Stomach (tissue), 19 donors: Measurements from ENCODE around the gene SERPINF2. TPM values are rescaled to one million over a fixed set of nuclear protein-coding genes. Genes with fewer than 3 reads are reported as not detected.
"Not testable (repeated sequence)": the region's sequence is repeated elsewhere in the genome, so short reads cannot be mapped to it uniquely, and the experiment has no call there.

Experiments used
- DNase-seq, 2 donors: peaks; one replicate each; pipeline versions ENCODE4 v3.0.0 to v3.0.0-alpha.2; 2013 to 2019
- H3K27ac ChIP-seq, 5 donors: fragments of 200-600 bp in 4 of 5; sonication (generic) in 4 of 5; one replicate each; pipeline ENCODE4 v1.5.1; 2013 to 2019; ENCODE audit warnings: mild to moderate bottlenecking in 1 of 5, moderate library complexity in 1 of 5
- H3K27me3 ChIP-seq, 3 donors: fragments of 200-600 bp; sonication (generic); one replicate each; pipeline ENCODE4 v1.5.1; 2017 to 2019; ENCODE audit warnings: mixed run types in 1 of 3
- H3K36me3 ChIP-seq, 4 donors: fragments of 200-600 bp; sonication (generic); 1 replicate in 3 of 4; 2 replicates in 1 of 4; pipeline ENCODE4 v1.5.1; 2016 to 2019
- H3K4me1 ChIP-seq, 4 donors: fragments of 200-600 bp; sonication (generic); one replicate each; pipeline ENCODE4 v1.5.1; 2016 to 2019
- H3K4me3 ChIP-seq, 4 donors: fragments of 200-600 bp; sonication (generic) in 3 of 4; one replicate each; pipeline ENCODE4 v1.5.1; 2016 to 2019; ENCODE audit warnings: mild to moderate bottlenecking in 1 of 4
- H3K9me3 ChIP-seq, 4 donors: fragments of 200-600 bp; sonication (generic); one replicate each; pipeline ENCODE4 v1.5.1; 2016 to 2019
- EP300 ChIP-seq: sonication (generic); formaldehyde crosslinking; IDR thresholded peaks from one replicate; pipeline ENCODE4 v1.6.1; 2017; ENCODE audit warnings: antibody characterized with exemption
- POLR2A ChIP-seq, 4 donors: fragments of 450-650 bp; IDR thresholded peaks; one replicate each; pipeline ENCODE4 v1.6.1; 2016; ENCODE audit warnings: antibody characterized with exemption in 4 of 4, control low read depth in 2 of 4, mild to moderate bottlenecking in 1 of 4, moderate library complexity in 1 of 4
- POLR2AphosphoS5 ChIP-seq, 3 donors: sonication (generic); formaldehyde crosslinking; IDR thresholded peaks; one replicate each; pipeline ENCODE4 v1.6.1; 2016; ENCODE audit warnings: antibody characterized with exemption in 3 of 3
- WGBS, 5 donors: extraction: QIAGEN DNeasy Blood & Tissue Kit in 3 of 5; methylation state at CpG; one replicate each; pipeline versions ENCODE4 v1.1.5 to v1.1.7; 2013 to 2018; 5-methylcytosine and 5-hydroxymethylcytosine counted together
- intact Hi-C: fragments of 100-400 bp; cut with DNase I; formaldehyde crosslinking; loops from one replicate; pipeline ENCODE4 v1.15.1; 2023; ENCODE audit warnings: low total_unique reads
- long read RNA-seq, 10 donors: transcript quantifications; one replicate each; lab custom pipeline, GENCODE V29; 2026
- polyA plus RNA-seq, 3 donors: library from polyadenylated mRNA; stranded (reverse); fragments of 200-250 nt; gene quantifications; one replicate each; pipeline ENCODE4 v1.2.3, GENCODE V29; 2013
- total RNA-seq, 5 donors: library from RNA; depleted of rRNA; stranded (reverse); fragments of >200 nt; gene quantifications; one replicate each; pipeline versions ENCODE4 v1.1.0 to v1.2.3, GENCODE V29; 2014 to 2016
- TF ChIP-seq, protein P1 (sequence below), 7 experiments: fragments of 450-650 bp in 4 of 7; fragments of 200-600 bp in 3 of 7; sonication (generic) in 3 of 7; IDR thresholded peaks; one replicate each; pipeline ENCODE4 v1.5.1; 2016 to 2019; ENCODE audit warnings: antibody characterized with exemption in 7 of 7, control low read depth in 2 of 7, mild to moderate bottlenecking in 1 of 7
- donor health status: healthy with polysubstance abuse.
- donor health status: Bipolar disorder and iron deficiency.
- donor health status: healthy.

The SERPINF2 gene
- total RNA-seq (1 to 10 TPM in 2 of 5 donors, under 1 TPM in 3; 0.45 to 4.1 (median 0.87) TPM), polyA plus RNA-seq (1 to 10 TPM in 2 of 3 donors, under 1 TPM in 1; 0.92 to 5.2 (median 1.9) TPM)
- long read RNA-seq, donor 1 = 0 reads
- long read RNA-seq, donor 2 = 0 reads
- long read RNA-seq, donor 3 = 0 reads
- long read RNA-seq, donor 4 = 0 reads
- long read RNA-seq, donor 5 = 0 reads
- long read RNA-seq, donor 6 = 0 reads
- long read RNA-seq, donor 7, partial matches to known transcripts = 0 of 1 reads
- long read RNA-seq, donor 7, other reads (novel, unspliced or antisense) = 0 of 1 reads
- long read RNA-seq, donor 8 = 0 reads
- long read RNA-seq, donor 9, partial matches to known transcripts = 0 of 1 reads
- long read RNA-seq, donor 9, other reads (novel, unspliced or antisense) = 0 of 1 reads
- long read RNA-seq, donor 10 = 0 reads

DNA sequence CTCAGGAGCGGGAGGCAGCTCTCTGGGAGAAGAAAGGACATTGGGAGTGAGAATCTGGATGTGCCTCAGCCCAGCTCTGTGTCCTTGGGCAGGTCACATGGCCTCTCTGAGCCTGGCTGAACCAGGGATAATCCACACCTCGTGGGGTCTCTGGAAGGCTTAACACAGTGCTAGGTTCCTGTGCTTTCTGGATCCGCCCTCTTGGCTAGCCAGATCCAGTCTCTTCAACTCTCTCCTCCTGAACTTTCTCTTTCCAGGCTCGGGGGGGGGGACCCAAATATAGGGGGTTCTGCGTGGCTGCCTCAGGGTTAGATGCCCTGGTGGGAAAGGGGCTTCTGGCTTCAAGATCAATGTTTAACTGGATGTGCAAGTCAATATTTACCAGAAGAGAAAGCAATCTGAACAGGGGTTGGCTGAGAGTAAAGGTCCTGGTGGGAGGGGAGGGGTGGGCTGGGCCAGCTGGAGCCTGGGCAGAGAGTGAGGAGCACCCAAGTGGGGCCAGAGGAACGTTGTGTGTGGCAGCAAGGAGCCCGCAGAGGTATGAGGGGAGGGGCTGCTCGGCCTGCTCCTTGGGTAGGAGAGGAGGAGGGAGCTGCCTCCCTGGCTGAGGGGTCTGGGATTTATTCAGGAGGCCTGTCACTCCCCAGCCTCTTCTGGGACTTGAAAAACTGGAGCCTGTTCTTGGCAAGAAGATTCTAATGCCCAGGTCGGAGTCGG, at the start of gene SERPINF2:
Gene SERPINF2 (plus strand): TSS at position 501 of the 717 bp plus-strand sequence. CDS start 2,125 bp downstream, outside the sequence.
- TF ChIP-seq POLR2AphosphoS5 (IDR thresholded peaks at IDR 0.05) (no peak), EP300 (no peak), POLR2A (IDR thresholded peaks at IDR 0.05) (no peak)
- TF ChIP-seq, protein P1, sequence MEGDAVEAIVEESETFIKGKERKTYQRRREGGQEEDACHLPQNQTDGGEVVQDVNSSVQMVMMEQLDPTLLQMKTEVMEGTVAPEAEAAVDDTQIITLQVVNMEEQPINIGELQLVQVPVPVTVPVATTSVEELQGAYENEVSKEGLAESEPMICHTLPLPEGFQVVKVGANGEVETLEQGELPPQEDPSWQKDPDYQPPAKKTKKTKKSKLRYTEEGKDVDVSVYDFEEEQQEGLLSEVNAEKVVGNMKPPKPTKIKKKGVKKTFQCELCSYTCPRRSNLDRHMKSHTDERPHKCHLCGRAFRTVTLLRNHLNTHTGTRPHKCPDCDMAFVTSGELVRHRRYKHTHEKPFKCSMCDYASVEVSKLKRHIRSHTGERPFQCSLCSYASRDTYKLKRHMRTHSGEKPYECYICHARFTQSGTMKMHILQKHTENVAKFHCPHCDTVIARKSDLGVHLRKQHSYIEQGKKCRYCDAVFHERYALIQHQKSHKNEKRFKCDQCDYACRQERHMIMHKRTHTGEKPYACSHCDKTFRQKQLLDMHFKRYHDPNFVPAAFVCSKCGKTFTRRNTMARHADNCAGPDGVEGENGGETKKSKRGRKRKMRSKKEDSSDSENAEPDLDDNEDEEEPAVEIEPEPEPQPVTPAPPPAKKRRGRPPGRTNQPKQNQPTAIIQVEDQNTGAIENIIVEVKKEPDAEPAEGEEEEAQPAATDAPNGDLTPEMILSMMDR (IDR thresholded peaks at IDR 0.05) = no peak
- 40 to 47% (median 43%) methylated on average over 10 of the region's 10 CpGs for WGBS, 5 donors

DNA sequence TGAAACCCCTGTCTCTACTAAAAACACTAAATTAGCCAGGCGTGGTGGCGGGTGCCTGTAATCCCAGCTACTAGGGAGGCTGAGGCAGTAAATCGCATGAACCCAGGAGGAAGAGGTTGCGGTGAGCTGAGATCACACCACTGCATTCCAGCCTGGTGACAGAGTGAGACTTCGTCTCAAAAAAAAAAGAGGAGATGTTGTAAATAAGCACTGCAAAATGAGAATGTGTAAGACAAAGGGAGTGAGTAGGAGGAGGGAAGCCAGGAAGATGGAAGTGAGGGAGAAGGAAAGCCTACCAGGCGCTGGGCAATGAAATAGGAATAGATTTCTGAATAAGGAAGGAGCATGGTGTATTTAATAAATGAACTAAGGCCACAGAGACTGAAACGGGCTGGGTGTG, 49.3 kb upstream of the SERPINF2 start:
- intact Hi-C loops = no loop called here
- no peak for DNase-seq
- Histone ChIP-seq H3K36me3 (no peaks in the 10 kb centered on the region), H3K27me3 (no peaks in the 10 kb centered on the region), H3K4me3 (no peak overlapping the region), H3K27ac (no peak overlapping the region), H3K9me3 (no peaks in the 10 kb centered on the region), H3K4me1 (no peaks in the 10 kb centered on the region)
- 78 to 94% (median 87%) methylated on average over 7 of the region's 7 CpGs for WGBS, 5 donors
- no peak for TF ChIP-seq EP300

More for the DNA sequence above, at the start of gene SERPINF2:
- Histone ChIP-seq H3K4me1 (peaks cover 0 to 14% (median 7%) of the 10 kb centered on the region in 4 donors), H3K9me3 (no peaks in the 10 kb centered on the region), H3K27ac (peak within 1 kb of the TSS in 1 of 5 donors; percentile 38), H3K4me3 (no peak within 1 kb of the TSS), H3K36me3 (peaks cover 0 to 11% (median 8%) of the 10 kb centered on the region in 4 donors), H3K27me3 (no peaks in the 10 kb centered on the region)
- intact Hi-C loops = no loop called here
- DNase-seq = peak in 1 of 2 donors; percentile 44

DNA sequence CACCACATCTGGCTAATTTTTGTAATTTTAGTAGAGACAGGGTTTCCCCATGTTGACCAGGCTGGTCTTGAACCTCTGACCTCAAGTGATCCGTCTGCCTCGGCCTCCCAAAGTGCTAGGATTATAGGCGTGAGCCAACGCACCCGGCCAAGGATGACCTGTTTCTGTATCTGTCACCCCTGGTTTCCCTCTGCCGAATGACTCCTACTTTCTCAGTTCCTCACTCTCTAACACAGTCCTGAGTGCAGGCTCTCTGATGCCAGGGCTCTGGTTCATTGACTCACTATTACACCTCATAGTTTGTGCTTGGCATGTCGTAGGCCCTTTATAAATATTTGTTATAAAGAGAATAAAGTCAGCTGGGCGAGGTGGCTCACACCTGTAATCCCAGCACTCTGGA, 47.3 kb upstream of the SERPINF2 start:
- Histone ChIP-seq H3K4me3 (no peak overlapping the region), H3K4me1 (no peaks in the 10 kb centered on the region), H3K27me3 (no peaks in the 10 kb centered on the region), H3K9me3 (no peaks in the 10 kb centered on the region), H3K36me3 (no peaks in the 10 kb centered on the region), H3K27ac (no peak overlapping the region)
- intact Hi-C loops = no loop called here
- 83 to 87% (median 86%) methylated on average over 8 of the region's 8 CpGs for WGBS, 5 donors
- TF ChIP-seq POLR2AphosphoS5 (IDR thresholded peaks at IDR 0.05) (no peak), EP300 (no peak), POLR2A (IDR thresholded peaks at IDR 0.05) (no peak)
- TF ChIP-seq, protein P1 (IDR thresholded peaks at IDR 0.05) = no peak
- no peak for DNase-seq

DNA sequence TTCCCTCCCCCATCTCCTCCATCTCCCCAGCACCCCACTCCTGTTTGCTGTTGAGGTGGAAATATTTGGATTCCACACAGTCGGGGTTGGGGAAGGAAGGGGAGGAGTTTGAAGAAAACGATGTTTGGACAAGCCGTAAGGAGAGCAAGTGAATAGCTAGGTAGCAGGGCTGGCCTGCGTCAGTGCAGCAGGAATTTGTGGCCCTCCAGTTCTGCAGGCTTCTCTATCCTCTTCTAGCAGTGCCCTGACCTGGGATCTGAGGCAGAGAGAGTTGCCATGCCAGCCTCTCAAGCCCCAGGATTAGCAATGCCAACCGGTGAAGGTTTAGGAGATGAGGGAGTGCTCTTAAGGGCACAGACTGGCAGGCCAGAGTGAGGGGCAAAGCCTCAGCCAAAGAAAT, 45.0 kb upstream of the SERPINF2 start:
- no peak for DNase-seq
- Histone ChIP-seq H3K4me1 (no peaks in the 10 kb centered on the region), H3K9me3 (no peaks in the 10 kb centered on the region), H3K4me3 (no peak overlapping the region), H3K27ac (no peak overlapping the region), H3K27me3 (no peaks in the 10 kb centered on the region), H3K36me3 (no peaks in the 10 kb centered on the region)
- TF ChIP-seq POLR2AphosphoS5 (IDR thresholded peaks at IDR 0.05) = no peak
- TF ChIP-seq, protein P1 (IDR thresholded peaks at IDR 0.05) = no peak
- no peak for TF ChIP-seq EP300
- no peak for TF ChIP-seq POLR2A (IDR thresholded peaks at IDR 0.05)
- WGBS, 5 donors = 25 to 36% (median 30%) methylated on average over 5 of the region's 5 CpGs
- intact Hi-C loops = no loop called here

DNA sequence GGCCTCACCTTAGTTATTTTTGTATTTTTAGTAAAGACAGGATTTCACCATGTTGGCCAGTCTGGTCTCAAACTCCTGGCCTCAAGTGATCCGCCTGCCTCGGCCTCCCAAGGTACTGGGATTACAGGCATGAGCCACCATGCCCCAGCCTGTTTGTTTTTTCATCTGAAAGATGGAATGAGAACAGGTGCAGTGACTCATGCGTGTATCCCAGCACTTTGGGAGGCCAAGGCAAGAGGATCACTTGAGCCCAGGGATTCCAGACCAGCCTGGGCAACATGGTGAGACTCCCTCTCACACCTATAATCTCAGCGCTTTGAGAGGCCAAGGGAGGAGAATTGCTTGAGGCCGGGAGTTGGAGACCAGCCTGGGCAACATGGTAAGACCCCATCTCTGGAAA, 42.8 kb upstream of the SERPINF2 start:
- H3K4me1 ChIP-seq, intact Hi-C loops, H3K4me3 ChIP-seq, H3K27me3 ChIP-seq, H3K9me3 ChIP-seq, DNase-seq, H3K27ac ChIP-seq, H3K36me3 ChIP-seq: not testable (repeated sequence)
- 79 to 91% (median 87%) methylated on average over 5 of the region's 5 CpGs for WGBS, 5 donors
